Astrocyte (in vitro differentiated cells and primary cell): ENCODE results near the gene DCUN1D3.

Experiments
- CTCF ChIP-seq: IDR thresholded peaks from 2 replicates; pipeline ENCODE4 v1.5.1; 2011; ENCODE audit warnings: low read depth, mild to moderate bottlenecking, inconsistent platforms, low read length, moderate library complexity; ENCODE audit not compliant: insufficient read depth
- EZH2 ChIP-seq: IDR thresholded peaks from 2 replicates; pipeline ENCODE4 v1.6.1; 2012; ENCODE audit warnings: mild to moderate bottlenecking, low read length, inconsistent platforms; ENCODE audit not compliant: insufficient read depth

GRCh38 chr16:20884240-20884556 is 16.0 kb downstream of the DCUN1D3 start:
- TF ChIP-seq CTCF (no peak), EZH2 (no peak)
